ENCODE data around the gene MOGAT3. TPM values are rescaled to one million over a fixed set of nuclear protein-coding genes. Genes with fewer than 3 reads are reported as not detected.

Gene MOGAT3
- total RNA-seq, 1 experiment from 2014 or later, result not detected

DNA sequence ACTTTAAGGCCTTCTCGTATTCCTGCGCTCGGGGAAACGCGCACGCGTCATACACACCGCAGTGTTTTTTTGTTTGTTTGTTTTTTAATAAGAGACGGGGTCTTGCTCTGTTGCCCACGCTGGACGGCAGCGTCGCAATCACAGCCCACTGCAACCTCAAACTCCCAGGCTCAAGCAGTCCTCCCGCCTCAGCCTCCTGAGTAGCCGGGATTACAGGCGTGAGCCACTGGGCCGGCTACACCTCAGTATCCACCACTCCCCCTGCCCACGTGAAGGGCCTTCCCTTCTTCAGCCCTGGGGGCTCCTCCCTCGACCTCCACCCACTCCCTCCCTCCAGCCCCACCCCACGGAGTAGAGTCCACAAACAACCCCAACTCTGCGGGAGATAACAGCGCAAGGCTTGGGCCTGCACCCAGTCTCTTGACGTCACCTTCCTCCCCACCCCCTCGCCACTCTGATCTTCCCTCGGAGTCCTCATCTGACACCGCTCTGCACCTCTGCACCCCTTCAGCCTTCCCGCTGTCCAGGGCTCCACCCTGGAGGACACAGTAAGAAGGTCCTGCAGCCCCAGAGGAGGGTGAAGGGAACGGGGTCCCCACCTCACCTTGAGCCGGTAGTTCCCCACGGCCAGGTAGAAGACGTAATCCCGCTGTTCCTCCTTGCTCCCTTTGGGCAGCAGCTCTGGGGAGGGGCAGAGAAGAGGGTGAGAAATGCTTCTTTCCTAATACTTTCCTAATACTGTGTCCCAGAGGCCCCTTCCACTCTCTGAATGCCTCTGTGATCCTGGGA is 39.6 kb upstream of the MOGAT3 start:
- ChIA-PET POLR2A (ENCODE audit: unreplicated experiment) (no interaction called here), CTCF (no interaction called here)
- Histone ChIP-seq H3F3A (ENCODE audit: insufficient read depth, low read depth) (peaks cover 11% of the 10 kb centered on the region; the same call in 1 of the 2 replicates), H3K27ac (no peak overlapping the region), H3K4me1 (replicated peaks; ENCODE audit: insufficient read depth) (peaks cover 12% of the 10 kb centered on the region), H3K4me3 (no peak overlapping the region), H3K9me3 (ENCODE audit: insufficient read depth, low read depth) (no peaks in the 10 kb centered on the region), H2AFZ (no peak overlapping the region), H3K36me3 (ENCODE audit: low read depth) (0 out of 2 replicates have a peak, but pooled peaks cover 9% of the 10 kb centered on the region), H3K27me3 (ENCODE audit: insufficient read depth, low read depth) (no peaks in the 10 kb centered on the region), H3K9me2 (ENCODE audit: insufficient read depth) (no peaks in the 10 kb centered on the region), H4K20me1 (ENCODE audit: insufficient read depth) (peaks cover 16% of the 10 kb centered on the region; the same call in 1 of the 2 replicates), H3K79me2 (ENCODE audit: low read depth) (peaks cover 29% of the 10 kb centered on the region), H3K4me2 (no peak overlapping the region)
- DNase-seq, result no peak
- no TSS peak for BruUV-seq (replicated peaks)
- intact Hi-C loops (cut with micrococcal nuclease; ENCODE audit: unreplicated experiment), result no loop called here
- no peak for TF ChIP-seq EZH2 (IDR thresholded peaks at IDR 0.05; ENCODE audit: low read depth)
- TF ChIP-seq, protein P1, sequence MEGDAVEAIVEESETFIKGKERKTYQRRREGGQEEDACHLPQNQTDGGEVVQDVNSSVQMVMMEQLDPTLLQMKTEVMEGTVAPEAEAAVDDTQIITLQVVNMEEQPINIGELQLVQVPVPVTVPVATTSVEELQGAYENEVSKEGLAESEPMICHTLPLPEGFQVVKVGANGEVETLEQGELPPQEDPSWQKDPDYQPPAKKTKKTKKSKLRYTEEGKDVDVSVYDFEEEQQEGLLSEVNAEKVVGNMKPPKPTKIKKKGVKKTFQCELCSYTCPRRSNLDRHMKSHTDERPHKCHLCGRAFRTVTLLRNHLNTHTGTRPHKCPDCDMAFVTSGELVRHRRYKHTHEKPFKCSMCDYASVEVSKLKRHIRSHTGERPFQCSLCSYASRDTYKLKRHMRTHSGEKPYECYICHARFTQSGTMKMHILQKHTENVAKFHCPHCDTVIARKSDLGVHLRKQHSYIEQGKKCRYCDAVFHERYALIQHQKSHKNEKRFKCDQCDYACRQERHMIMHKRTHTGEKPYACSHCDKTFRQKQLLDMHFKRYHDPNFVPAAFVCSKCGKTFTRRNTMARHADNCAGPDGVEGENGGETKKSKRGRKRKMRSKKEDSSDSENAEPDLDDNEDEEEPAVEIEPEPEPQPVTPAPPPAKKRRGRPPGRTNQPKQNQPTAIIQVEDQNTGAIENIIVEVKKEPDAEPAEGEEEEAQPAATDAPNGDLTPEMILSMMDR (conservative IDR thresholded peaks at IDR 0.05), result no peak

DNA sequence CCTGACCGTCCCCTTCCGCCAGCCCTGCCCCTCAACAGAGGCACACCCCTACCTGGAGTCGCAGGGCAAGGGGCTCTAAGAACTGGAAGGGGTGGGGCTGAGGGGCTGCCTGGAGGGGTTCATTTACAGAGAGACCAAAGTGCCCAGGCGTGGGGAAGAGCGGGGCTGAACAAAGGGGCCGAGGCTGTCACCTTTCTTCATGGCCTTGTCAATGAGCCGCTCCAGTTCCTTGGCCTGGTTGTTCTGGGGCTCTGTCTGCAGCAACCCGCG is 39.0 kb upstream of the MOGAT3 start:
- Histone ChIP-seq H3K9me3 (ENCODE audit: insufficient read depth, low read depth) (no peaks in the 10 kb centered on the region), H3K4me2 (no peak overlapping the region), H3K79me2 (ENCODE audit: low read depth) (peaks cover 26% of the 10 kb centered on the region), H3K27me3 (ENCODE audit: insufficient read depth, low read depth) (no peaks in the 10 kb centered on the region), H3K9me2 (ENCODE audit: insufficient read depth) (no peaks in the 10 kb centered on the region), H3K4me1 (replicated peaks; ENCODE audit: insufficient read depth) (peaks cover 8% of the 10 kb centered on the region; the same call in 1 of the 2 replicates), H3F3A (ENCODE audit: insufficient read depth, low read depth) (peaks cover 7% of the 10 kb centered on the region; the same call in 1 of the 2 replicates), H3K36me3 (ENCODE audit: low read depth) (0 out of 2 replicates have a peak, but pooled peaks cover 9% of the 10 kb centered on the region), H4K20me1 (ENCODE audit: insufficient read depth) (peaks cover 16% of the 10 kb centered on the region; the same call in 1 of the 2 replicates), H3K4me3 (no peak overlapping the region), H2AFZ (no peak overlapping the region), H3K27ac (no peak overlapping the region)
- no peak for TF ChIP-seq EZH2 (IDR thresholded peaks at IDR 0.05; ENCODE audit: low read depth)
- TF ChIP-seq, protein P1 (conservative IDR thresholded peaks at IDR 0.05), result no peak
- DNase-seq, result no peak
- intact Hi-C loops (cut with micrococcal nuclease; ENCODE audit: unreplicated experiment), result no loop called here
- ChIA-PET CTCF (no interaction called here), POLR2A (ENCODE audit: unreplicated experiment) (no interaction called here)
- BruUV-seq (replicated peaks), result no TSS peak

DNA sequence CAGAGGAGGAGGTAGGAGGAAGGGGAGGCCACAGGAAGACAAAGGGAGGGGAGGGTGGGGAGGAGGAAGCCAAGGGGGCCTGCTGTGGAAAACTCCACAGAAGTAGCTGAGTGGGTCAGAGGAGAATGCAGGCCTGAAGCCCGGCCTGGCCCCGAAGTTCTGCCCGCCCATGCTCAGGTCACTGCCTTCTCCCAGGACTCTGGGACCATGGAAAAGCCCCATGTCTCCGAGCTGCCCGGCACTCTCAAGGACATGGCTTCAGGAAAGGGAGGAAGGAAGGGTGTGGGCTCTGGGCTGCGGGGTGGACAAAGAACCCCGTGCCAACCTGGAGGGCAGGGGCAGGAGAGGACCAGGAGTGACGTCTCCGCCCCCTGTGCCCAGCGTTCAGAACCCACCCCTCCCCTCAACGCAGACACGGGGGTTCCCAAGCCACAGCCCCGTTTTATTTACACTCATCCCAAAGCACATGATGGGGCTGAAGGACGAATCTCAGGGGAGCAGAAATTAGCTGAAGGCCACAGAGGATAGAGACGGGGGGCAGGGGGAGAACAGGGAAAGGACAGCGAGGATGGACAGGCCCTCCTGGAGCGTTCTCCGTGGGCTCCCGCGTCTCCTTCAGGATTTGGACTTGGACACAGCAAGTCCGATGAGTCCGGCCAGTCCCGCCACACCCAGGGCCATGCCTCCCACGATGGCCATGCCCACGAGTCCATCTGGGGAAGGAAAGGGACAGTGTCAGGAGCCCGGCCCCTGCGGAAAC is 38.5 kb upstream of the MOGAT3 start:
- Histone ChIP-seq H3K4me2 (no peak overlapping the region), H4K20me1 (ENCODE audit: insufficient read depth) (peaks cover 16% of the 10 kb centered on the region; the same call in 1 of the 2 replicates), H3K27ac (no peak overlapping the region), H3K36me3 (ENCODE audit: low read depth) (0 out of 2 replicates have a peak, but pooled peaks cover 9% of the 10 kb centered on the region), H2AFZ (no peak overlapping the region), H3K4me1 (replicated peaks; ENCODE audit: insufficient read depth) (peaks cover 8% of the 10 kb centered on the region; the same call in 1 of the 2 replicates), H3K9me2 (ENCODE audit: insufficient read depth) (no peaks in the 10 kb centered on the region), H3K79me2 (ENCODE audit: low read depth) (peaks cover 24% of the 10 kb centered on the region), H3F3A (ENCODE audit: insufficient read depth, low read depth) (peaks cover 4% of the 10 kb centered on the region; the same call in 1 of the 2 replicates), H3K4me3 (no peak overlapping the region), H3K27me3 (ENCODE audit: insufficient read depth, low read depth) (no peaks in the 10 kb centered on the region), H3K9me3 (ENCODE audit: insufficient read depth, low read depth) (no peaks in the 10 kb centered on the region)
- POLR2A ChIA-PET (ENCODE audit: unreplicated experiment), result no interaction called here
- no TSS peak for BruUV-seq (replicated peaks)
- intact Hi-C loops (cut with micrococcal nuclease; ENCODE audit: unreplicated experiment), result no loop called here
- no peak for TF ChIP-seq EZH2 (IDR thresholded peaks at IDR 0.05; ENCODE audit: low read depth)
- TF ChIP-seq, protein P1 (conservative IDR thresholded peaks at IDR 0.05), result no peak
- no peak for DNase-seq
- CTCF ChIA-PET, result interaction anchor here (0.5 kb wide), 1 partner anchor 11 kb away, joined by 3 read pairs; no protein-coding TSS in a partner anchor
